Superior temporal gyrus (tissue), 1 donor: ENCODE data around the gene C1orf159.

ENCODE experiments used
- DNase-seq: peaks from one replicate; pipeline ENCODE4 v3.0.0-alpha.2; 2016; ENCODE audit errors: extremely low spot score

The C1orf159 gene

DNA sequence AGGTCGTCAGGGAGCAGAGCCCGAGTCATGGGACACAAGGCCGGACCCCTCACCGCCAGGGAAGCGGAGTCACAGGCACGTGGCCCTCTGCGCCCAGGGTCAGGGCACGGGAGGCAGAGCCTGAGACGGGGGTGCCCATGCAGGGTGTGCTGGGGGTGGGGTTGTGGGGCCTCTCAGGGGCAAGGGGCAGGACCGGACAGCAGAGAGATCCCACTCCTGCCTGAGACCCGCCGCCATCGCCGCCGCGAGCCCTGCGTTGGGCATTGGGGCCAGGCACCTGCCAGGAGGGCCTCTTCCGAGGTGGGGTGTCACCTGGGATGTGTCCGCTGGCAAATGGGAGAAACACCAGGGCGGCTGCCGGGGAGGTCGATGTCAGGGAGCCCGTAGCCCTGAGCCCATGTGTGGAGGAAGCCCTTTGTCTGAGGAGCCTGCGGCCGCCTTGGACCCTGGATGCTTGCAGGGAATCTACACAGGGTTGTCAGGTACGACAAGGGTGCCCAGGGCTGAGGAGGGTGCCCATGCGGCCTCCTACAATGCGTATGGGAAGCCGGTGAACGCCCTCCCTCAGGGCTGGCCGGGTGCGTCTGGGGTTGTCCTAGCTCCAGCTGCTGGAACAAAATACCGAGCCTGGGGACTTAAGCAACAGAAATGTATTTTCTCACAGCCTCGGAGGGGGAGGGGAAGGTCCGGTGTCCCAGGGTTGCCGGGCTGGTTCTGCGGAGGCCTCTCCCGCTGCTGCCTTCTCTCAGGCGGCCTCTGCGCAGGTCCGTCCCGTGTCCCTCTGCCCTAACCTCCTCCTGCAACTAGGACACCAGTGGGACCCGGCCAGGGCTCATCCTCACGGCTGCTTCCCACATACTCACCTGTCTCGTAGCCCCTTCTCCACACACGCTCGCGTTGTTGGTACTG lies 16.4 kb upstream of the C1orf159 start:
- no peak for DNase-seq

DNA sequence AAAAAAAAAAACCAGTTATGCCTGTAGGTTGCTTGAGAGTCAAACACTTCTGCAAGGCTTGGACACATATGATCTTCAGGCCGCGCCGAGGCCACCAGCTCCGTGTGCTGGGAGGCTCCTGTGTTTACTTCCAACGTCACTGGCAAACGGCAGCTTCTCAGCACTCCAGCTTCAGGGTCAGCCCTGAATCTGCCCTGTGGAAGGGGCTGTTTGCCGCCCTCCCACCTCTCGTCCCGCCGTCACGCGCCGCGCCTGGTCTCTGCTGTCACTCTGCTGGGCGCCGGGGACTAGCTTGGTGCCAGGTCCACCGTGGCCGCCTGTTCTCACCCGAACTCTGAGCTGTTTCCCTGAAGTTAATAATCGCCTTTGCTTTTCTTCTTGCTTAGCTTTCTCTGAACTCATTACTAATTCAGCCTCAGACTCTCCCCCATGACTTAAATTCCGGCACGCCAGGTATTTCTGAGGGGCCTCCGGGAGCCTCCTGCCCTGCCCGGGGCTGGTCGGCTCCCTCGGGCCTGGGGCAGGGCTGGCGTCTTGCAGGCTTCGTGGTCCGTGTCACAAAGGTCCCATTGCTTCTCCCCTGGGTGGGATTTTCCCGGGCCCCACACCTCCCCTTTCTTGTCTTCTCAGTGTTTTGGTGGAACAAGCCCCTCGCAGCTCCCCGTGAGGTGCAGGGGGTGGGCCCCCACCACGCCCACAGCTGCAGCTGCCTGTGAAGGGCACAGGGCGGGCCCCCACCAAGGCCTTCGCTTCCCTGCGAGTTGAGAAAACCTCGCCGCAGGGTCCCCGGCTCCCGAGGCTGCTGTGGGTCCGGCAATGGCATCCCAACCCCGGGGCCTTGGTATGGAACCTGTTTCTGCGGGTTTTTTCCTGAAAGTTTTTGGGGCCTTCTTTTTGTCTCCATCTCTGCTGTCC lies 14.6 kb upstream of the C1orf159 start:
- no peak for DNase-seq

DNA sequence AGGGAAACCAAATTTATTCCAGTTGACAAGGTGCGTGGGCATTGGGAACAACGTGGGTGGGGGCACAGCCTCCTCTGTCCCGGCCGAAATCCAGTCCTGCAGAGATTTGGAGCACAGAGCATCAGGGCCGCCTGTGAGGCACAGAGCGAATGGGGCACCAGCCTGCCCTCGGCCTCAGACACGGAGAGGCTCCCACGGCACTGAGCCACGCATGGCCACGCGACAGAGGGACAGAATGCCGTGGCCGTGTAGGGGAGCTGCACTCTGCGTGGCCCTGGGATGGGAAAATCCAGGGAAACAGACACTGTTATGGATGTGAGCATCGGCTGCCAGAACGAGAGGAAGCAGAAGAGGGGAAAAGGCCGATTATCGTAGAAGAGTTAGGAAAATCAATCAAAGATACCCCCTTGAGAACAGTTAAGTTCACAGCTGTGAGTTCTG lies 13.5 kb upstream of the C1orf159 start:
- DNase-seq, result no peak

DNA sequence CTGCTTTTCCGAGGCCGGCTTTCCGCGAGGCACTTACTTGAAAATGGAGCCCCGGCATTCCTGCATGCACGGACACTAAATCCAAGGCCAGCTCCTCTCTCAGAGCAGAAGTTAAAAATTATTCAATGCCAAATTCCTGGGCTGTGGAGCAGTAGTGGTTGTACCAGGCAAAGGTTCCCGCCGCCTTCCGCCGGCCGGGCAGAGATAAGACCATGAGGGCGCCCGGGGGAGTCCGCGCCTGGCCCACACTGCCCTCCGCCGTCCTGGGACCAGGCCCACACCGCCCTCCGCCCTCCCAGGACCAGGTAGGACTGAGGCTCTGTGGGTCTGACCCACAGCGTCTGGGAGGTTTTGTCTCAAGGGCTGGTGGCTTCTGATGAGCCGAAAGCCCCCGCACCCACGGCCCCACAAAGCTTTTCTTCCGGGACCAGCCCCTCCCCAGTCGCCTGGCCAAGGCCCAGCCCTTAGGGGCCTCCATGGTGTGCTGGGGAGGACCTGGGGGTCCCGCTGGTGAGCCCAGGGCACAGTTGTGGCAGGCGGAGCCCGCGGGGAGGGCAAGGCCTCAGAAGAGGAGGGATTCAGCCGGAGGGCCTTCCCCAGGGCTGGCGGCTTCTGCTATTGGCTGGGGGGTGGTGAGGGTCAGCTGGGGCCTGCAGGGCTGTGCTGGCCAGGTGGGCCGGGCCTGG lies 12.7 kb upstream of the C1orf159 start:
- no peak for DNase-seq

DNA sequence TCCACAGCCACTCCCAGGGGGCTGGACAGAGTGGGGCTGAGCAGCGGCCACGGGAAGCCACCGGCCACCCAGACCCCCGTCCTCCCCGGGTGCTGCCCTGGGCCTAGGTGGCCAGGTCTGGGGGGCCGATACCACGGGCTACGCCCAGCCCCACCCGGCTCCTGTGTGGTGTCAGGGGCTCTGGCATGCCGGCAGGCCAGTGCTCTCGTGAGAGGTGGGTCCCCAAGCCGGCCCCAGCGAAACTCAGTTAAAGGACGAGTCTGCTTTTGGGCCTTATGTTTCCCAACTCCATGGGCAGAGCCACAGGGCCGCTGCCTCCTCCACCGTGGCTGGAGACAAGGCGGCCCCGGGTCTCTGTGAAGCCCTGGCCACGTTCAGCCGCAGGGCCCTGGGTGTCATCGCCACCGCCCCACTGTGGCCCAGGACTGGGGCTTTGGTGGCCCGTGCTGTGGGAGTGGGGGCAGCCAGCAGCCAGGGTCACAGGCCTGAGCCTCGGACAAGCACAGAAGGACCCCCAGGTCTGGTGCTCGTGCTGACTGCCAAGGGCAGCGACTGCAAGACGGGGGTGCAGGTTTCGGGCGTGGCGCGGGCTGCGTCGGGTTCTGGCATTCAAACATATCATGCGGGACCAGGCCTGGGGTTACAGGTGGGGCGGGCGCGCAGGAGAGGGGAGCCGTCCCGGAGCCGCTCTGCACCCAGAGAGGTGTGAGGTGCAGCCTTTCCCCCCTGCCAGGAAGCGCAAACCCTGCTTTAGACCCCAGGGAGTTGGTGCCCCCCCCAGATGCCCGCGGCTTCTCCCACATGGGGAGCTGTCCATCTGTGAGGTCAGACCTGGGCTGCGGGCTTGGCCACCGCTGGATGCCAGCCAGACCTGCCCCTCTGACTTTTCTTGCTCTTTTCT lies 11.9 kb upstream of the C1orf159 start:
- no peak for DNase-seq

DNA sequence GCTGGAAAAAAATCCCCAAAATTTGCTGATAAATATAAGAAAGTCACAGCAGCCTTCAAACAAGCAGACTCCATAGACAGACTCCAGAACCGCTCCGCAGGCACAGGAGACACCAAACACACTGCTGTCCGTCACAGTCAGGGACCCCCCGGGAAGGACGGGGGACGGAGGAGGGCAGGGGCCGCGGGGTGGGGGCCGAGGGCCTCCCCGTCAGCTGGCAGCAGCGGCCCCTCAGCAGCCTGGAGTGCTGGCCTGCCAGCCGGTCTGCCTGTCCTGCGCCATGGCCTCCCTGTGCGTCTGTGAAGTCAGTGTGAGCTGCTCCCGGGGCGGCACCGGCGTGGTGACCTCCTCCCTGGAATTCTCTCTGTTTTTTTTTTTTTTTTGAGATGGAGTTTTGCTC lies 10.1 kb upstream of the C1orf159 start:
- no peak for DNase-seq

DNA sequence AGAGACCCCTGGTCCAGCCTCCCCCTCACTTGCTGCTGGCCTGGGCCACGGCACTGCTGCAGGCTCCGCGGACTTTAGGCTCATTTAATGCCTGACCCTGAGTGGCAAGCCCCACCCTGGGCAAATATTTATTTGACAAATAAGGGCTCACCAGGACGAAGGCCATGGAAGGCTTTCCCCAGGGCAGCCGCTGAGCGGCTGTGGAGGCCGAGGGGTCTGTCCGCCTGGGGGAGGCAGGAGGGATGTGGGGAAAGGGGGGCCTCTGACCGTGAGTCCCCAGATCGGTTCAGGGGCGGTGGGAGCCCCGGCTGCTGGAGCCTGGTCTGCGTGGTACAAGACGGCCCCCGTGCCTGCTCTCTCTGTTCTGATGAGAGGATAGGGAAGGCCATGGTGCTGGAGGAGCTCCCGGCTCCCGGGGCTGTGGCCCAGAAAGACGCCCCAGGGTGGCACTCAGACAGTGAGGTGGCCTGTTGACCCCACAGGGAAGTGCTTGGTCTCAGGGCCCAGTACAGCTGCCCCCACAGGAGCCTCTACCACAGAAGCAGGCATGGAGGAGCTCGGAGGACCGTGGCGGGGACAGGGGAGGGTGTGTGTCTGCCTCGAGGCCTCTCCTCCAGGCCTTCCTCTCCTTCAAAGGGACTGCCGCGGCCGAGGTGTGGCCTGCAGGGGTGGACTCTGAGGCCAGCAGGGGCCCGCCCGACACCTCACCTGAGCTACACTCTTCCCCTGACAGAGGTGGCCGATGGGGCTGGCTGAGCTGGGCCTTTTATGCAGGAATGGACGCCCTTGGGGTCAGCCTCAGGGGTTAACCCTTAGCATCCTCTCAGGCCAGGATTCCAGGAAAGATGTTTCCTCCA lies 9.1 kb upstream of the C1orf159 start:
- DNase-seq, result no peak

DNA sequence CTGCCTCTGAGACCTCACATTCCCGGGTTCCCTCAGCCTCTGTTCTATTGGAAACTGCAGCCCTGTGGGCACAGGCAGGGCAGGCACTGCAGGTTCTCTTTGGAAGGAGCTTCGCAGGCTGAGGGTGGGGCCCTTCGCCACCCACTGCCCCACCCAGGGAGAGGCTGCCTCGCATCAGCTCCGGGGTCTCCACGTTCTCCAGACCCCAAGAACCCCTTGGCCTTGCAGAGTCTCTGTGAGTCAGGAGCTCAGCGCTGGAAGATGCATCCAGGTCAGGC lies 8.6 kb upstream of the C1orf159 start:
- DNase-seq, result no peak

DNA sequence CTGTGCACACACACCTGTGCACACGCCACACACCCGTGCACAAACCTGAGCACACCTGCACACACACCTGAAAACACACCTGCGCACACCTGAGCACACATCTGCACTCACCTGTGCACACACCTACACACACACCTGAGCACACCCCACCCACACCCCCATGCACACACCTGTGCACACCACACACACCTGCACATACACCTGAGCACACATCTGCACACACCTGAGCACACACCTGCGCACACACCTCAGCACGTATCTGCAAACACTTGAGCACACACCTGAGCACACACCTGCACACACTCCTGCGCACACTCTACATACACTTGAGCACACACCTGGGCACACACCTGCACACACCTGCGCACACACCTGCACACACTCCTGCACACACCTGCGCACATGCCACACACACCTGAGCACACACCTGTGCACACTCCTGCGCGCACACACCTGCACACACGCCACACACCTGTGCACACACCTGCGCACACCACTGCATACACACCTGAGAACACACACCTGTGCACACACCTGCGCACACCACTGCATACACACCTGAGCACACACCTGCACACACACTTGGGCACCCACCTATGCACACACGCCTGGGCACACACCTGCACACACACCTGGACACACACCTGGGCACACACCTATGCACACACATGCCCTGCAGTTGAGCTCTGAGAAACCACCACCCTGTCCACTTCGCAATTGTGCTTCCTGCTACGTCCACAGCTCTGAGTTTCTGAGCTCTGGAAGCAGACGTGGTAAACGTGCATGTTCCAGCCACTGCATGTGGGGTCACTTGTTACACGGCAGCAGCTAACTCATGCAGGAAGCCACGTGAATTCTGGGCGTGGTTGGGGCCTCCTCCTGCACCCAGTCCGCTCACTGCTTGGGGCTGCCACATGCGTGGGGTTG lies 8.0 kb upstream of the C1orf159 start:
- DNase-seq, result no peak

DNA sequence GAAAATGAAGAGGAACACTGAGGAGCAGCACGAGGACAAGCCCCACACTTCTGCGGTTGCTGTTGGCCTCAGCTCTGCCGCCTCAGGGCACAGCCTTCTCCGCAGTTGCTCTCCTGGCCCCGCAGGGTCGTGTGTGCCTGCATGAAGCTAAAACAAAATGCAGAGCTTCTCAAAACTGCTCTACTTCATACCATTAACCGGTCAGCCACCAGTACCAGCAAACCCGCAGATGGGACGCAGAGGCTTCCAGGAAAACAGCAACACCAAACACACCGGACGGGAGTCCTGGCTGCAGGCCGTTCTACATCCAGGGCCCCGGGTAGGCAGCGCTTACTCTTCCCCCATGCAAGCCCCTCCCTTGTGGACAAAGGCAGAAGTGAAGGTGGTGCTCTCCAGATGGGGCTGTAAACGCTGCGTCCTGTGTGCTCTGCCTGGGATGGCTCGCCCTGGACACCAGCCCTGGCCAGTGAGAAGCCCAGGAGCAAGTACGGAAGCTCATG lies 7.1 kb upstream of the C1orf159 start:
- DNase-seq, result no peak

DNA sequence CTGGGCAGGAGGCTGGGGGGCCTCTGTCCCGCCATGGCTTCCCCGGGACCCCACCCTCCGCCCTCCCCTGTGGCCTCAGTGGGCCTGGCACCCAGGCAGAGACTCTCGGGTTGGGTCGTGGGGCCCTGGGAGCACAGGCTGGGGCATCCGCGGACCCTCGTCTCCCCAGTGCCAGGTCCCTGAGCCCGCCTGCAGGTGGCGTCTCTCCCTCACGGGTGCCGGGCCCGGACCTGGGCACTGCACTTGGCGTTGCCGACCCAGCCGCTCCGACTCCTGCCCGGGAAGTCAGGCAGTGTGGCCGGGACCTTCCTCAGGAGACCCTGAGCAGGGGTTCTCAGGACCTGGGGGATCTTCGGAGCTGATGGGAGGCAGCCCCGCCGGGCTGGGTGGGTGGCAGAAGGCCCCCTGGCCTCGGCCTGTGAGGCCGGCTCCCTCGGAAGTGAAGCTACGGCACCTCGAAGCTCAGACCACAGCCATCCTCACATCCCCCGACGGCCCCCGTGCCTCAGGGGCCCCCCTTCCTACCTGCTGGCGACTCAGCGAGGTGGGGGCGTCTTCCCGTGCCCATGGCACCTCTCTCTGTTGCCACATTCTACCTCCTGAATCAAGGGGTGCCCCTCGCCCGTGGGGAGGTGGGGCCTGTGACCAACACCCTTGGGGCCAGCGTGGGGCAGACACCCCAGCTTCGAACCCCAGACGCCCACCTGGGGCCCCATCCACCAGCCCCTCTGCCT lies 6.4 kb upstream of the C1orf159 start:
- peak; percentile 79 for DNase-seq

DNA sequence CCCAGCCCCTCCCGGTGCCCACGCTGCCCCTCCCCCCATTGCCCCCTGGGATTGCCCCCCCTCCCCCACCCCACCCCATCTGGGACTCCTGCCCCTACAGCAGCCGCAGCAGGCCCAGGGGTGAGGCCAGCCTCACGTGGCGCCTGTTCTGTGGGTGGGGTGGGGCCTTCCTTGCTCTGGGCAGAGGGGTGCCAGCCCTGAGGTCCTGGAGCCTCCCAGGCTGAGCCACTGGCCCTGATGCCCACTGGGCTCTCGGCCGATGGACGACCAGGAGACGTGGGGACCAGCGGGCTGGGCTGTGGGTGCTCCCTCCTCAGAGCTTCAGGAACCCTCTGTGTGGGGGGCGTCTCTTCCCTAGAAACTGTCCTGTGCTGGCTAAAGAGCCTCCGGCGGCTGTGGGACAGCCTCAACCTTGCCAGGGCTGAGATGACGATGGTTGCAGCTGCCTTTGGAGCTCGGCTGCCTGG lies 5.8 kb upstream of the C1orf159 start:
- DNase-seq, result no peak

DNA sequence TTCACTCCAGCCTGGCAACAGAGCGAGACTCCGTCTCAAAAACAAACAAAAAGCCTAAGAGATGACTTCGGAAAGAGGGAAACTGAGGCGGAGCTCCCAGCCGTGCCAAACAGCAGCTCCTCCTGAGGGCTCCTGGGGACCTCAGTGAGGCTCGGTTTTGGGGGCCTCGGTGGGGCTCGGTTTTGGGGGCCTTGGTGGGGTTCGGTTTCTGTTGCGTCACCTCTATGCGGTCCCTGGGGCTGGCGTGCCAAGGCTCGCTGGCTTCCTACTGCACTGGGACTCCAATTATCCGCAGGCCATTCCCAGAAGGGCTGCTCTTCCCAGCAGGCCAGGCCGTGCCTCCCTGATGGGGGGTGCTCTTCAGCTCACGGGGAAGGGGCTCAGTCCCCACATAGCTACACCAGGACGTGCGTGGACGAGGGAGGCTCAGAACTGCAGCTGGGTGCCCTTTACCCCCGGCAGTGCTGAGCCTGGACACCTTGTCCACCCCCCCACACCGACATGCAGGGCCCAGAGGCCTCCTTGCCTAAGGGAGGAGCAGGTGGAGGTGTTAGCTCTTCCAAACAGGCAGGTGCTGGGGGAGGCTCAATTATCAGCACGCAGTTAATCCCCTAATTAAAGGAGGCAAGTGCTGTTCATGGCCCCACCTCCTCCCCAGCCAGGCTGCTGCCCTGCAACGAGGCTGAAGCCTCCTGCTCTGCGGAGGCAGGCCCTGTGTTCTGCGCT lies 5.1 kb upstream of the C1orf159 start:
- no peak for DNase-seq

DNA sequence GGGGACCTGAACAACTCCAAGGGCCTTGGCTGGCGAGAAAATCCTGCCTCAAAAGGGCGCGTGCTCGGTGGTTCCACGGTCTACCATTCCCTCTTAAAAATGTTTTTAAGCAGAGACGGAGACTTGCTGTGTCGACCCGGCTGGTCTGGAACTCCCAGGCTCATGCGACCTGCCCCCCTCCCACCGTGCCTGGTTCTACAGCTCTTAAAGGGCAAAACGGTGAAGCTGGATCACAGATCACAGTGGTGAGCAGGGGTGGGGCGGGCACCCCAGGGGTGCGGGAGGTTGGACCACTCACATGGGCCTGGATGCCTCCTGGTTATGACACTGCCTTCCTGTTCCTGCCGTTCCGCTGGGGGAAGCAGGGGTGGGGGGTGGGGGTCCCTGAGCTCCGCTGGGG lies 4.2 kb upstream of the C1orf159 start:
- no peak for DNase-seq

DNA sequence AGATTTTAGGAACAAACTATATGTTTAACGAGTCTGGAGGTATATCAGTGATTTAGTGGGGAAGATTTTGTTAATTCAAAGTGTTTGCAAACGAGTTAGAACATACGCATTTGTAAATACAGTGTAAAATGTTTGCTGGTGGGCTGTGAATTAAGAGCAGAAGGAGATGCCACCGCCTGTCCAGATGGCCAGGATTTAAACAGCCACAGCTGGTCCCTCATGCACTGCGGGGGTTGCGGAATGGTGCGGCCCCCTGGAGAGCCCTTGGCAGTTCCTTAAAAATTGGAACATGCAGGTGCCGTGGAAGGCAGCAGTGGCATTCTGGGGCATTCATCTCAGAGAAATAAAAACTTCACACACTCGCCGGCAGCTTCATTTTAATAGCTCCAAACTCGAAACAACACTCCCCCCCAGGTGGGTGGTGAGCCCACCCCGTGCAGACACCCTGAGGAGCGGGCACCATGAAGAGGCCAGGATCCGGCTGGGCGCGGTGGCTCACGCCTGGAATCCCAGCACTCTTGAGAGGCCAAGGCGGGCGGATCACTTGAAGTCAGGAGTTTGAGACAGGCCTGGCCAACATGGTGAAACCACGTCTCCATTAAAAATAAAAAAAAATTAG lies 3.5 kb upstream of the C1orf159 start:
- no peak for DNase-seq

DNA sequence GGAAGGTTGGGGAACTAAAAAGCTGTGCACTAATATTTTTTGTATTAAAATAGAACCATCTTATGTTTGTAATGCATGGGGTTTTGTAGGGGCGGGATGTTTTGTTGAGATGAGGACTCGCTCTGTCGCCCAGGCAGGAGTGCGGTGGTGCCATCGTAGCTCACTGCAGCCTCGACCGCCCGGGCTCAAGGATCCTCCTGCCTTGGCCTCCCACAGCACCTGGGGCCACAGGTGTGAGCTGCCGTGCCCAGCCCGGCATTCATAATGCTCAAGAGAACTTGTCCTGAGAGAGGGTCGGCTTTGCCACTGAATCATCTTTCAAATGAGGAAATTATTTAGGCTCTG lies 3.0 kb upstream of the C1orf159 start:
- DNase-seq, result no peak
